HEK293T (cell line): ENCODE data around the gene ANK3.
A peak's percentile ranks its signal among the peaks of the same experiment; 100 is the strongest.

ENCODE experiments used
- CTCF ChIA-PET: fragments of 350-600 bp; formaldehyde crosslinking; extraction: SDS; loops from one replicate; lab custom pipeline; 2021; ENCODE audit warnings: antibody characterized with exemption, inconsistent platforms; lab: Yijun Ruan, JAX
- POLR2A ChIA-PET: fragments of 350-600 bp; formaldehyde crosslinking; extraction: SDS; loops from one replicate; lab custom pipeline; 2020; ENCODE audit warnings: antibody characterized with exemption, inconsistent platforms; lab: Yijun Ruan, JAX
- DNase-seq: peaks from one replicate; pipeline ENCODE4 v3.0.0; 2012; ENCODE audit warnings: mixed read lengths; ENCODE audit errors: extremely low spot score
- ARNT ChIP-seq: fragments of 450-650 bp; IDR thresholded peaks from 2 replicates; pipeline ENCODE4 v1.6.1; 2017; ENCODE audit warnings: mild to moderate bottlenecking
- BHLHE40 ChIP-seq: fragments of 450-650 bp; IDR thresholded peaks from 2 replicates; pipeline ENCODE4 v1.6.1; 2016; ENCODE audit warnings: mild to moderate bottlenecking, moderate library complexity, borderline replicate concordance
- CTBP1 ChIP-seq: fragments of 450-650 bp; IDR thresholded peaks from 2 replicates; pipeline ENCODE4 v1.6.1; 2016; ENCODE audit warnings: borderline replicate concordance
- ELF4 ChIP-seq: fragments of 450-650 bp; IDR thresholded peaks from 2 replicates; pipeline ENCODE4 v1.6.1; 2017; ENCODE audit warnings: antibody characterized with exemption
- FOXA1 ChIP-seq: fragments of 450-650 bp; IDR thresholded peaks from 2 replicates; pipeline ENCODE4 v1.6.1; 2016; ENCODE audit warnings: mild to moderate bottlenecking
- FOXK2 ChIP-seq: fragments of 450-650 bp; IDR thresholded peaks from 2 replicates; pipeline ENCODE4 v1.6.1; 2016; ENCODE audit warnings: mild to moderate bottlenecking
- FOXM1 ChIP-seq: fragments of 450-650 bp; IDR thresholded peaks from 2 replicates; pipeline ENCODE4 v1.6.1; 2017; ENCODE audit warnings: mild to moderate bottlenecking, borderline replicate concordance
- HDGF ChIP-seq: fragments of 450-650 bp; IDR thresholded peaks from 2 replicates; pipeline ENCODE4 v1.6.1; 2017; ENCODE audit warnings: antibody characterized with exemption, borderline replicate concordance
- L3MBTL2 ChIP-seq: fragments of 450-650 bp; conservative IDR thresholded peaks from 2 replicates; pipeline ENCODE4 v1.6.1; 2016; ENCODE audit warnings: mild to moderate bottlenecking
- LEF1 ChIP-seq: fragments of 450-650 bp; IDR thresholded peaks from 2 replicates; pipeline ENCODE4 v1.6.1; 2017; ENCODE audit warnings: mild to moderate bottlenecking, borderline replicate concordance
- NFRKB ChIP-seq: fragments of 450-650 bp; IDR thresholded peaks from 2 replicates; pipeline ENCODE4 v1.6.1; 2016; ENCODE audit warnings: mild to moderate bottlenecking, moderate library complexity
- PKNOX1 ChIP-seq: fragments of 450-650 bp; IDR thresholded peaks from 2 replicates; pipeline ENCODE4 v1.6.1; 2016
- SP1 ChIP-seq: fragments of 450-650 bp; IDR thresholded peaks from 2 replicates; pipeline ENCODE4 v1.6.1; 2017
- SUZ12 ChIP-seq: fragments of 450-650 bp; IDR thresholded peaks from 2 replicates; pipeline ENCODE4 v1.6.1; 2016; ENCODE audit warnings: mild to moderate bottlenecking
- TARDBP ChIP-seq: fragments of 450-650 bp; IDR thresholded peaks from 2 replicates; pipeline ENCODE4 v1.6.1; 2016
- ZNF384 ChIP-seq: fragments of 450-650 bp; IDR thresholded peaks from 2 replicates; pipeline ENCODE4 v1.6.1; 2016

Gene ANK3

GRCh38 chr10:60403168-60403873, 13.6 kb upstream of the ANK3 start:
- DNase-seq = no peak
- POLR2A ChIA-PET = no interaction called here
- no peak for TF ChIP-seq ZNF384
- TF ChIP-seq LEF1 = no peak
- no peak for TF ChIP-seq FOXM1
- TF ChIP-seq PKNOX1 = no peak
- TF ChIP-seq SUZ12 = no peak
- TF ChIP-seq ELF4 = no peak
- CTCF ChIA-PET = no interaction called here

DNA sequence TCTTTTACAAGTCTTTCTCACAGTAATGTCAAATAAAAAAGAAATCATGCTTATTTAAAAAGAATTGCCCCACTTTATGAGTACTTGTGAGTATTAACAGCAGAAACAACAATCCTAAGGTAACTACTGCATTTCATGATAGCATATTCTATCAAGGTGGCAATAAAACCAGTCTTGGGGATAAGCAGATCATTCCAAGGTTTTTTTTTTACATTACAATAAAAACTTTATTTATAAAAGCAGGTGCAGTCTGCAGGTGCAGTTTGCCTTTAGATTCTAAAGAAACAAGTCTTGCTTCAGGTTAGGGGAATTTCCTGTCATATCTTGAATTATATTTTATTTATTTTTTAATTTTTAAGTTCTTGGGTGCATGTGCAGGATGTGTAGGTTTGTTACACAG, 10.7 kb upstream of the ANK3 start:
- ChIA-PET POLR2A (no interaction called here), CTCF (interaction anchor here (0.7 kb wide), 1 partner anchor 569 kb away, joined by 3 read pairs; no protein-coding TSS in a partner anchor)
- TF ChIP-seq HDGF = no peak
- peak; percentile 63 for TF ChIP-seq ZNF384
- no peak for DNase-seq

GRCh38 chr10:60399328-60399727, 9.7 kb upstream of the ANK3 start:
- TF ChIP-seq ZNF384 = no peak
- no peak for TF ChIP-seq LEF1
- TF ChIP-seq TARDBP = no peak
- no peak for TF ChIP-seq SUZ12
- TF ChIP-seq HDGF = no peak
- no peak for TF ChIP-seq FOXA1
- no peak for TF ChIP-seq L3MBTL2
- TF ChIP-seq ARNT = no peak
- no peak for TF ChIP-seq BHLHE40
- TF ChIP-seq ELF4 = no peak
- no peak for TF ChIP-seq FOXK2
- no peak for TF ChIP-seq FOXM1
- TF ChIP-seq CTBP1 = no peak
- TF ChIP-seq NFRKB = no peak
- TF ChIP-seq PKNOX1 = no peak
- TF ChIP-seq SP1 = no peak
- ChIA-PET POLR2A (no interaction called here), CTCF (interaction anchor here (1.2 kb wide), 1 partner anchor 10 kb away, joined by 4 read pairs; no protein-coding TSS in a partner anchor)
- DNase-seq = no peak

DNA sequence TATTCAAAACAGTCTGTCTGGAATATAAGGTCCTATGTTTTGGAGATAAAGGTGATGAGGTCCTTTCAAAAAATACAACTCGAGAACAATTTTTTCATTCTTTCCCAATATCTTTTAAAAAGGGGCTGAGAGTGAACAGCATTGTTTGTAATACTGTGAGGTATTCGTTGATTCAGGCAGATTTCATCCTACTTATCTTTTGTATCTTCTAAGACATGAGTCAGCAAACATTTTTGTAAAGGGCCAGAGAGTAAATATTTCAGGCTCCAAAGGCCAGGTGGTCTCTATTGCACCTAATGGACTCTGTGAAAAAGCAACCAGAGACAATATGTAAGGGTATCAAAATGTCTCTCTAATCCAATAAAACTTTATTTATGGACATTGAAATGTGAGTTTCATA, 8.1 kb upstream of the ANK3 start:
- POLR2A ChIA-PET = no interaction called here
- TF ChIP-seq L3MBTL2 (no peak), ELF4 (no peak), SUZ12 (no peak), TARDBP (no peak), CTBP1 (no peak), HDGF (no peak), ZNF384 (no peak), ARNT (no peak), FOXK2 (no peak), BHLHE40 (no peak), FOXA1 (no peak), LEF1 (no peak), PKNOX1 (no peak)
- no peak for DNase-seq
- CTCF ChIA-PET = no interaction called here

GRCh38 chr10:60396766-60397165, 7.1 kb upstream of the ANK3 start:
- CTCF ChIA-PET = no interaction called here
- POLR2A ChIA-PET = no interaction called here
- no peak for DNase-seq
- TF ChIP-seq FOXA1 (no peak), PKNOX1 (no peak), FOXM1 (no peak), HDGF (no peak), ARNT (no peak), BHLHE40 (no peak), L3MBTL2 (no peak), ZNF384 (no peak), FOXK2 (no peak), SP1 (no peak), NFRKB (no peak), LEF1 (no peak)

GRCh38 chr10:60395711-60396110, 6.0 kb upstream of the ANK3 start:
- ChIA-PET CTCF (no interaction called here), POLR2A (no interaction called here)
- no peak for TF ChIP-seq BHLHE40
- TF ChIP-seq PKNOX1 = no peak
- TF ChIP-seq L3MBTL2 = no peak
- TF ChIP-seq ARNT = no peak
- TF ChIP-seq ZNF384 = no peak
- no peak for TF ChIP-seq FOXK2
- no peak for TF ChIP-seq CTBP1
- no peak for TF ChIP-seq FOXM1
- TF ChIP-seq LEF1 = no peak
- TF ChIP-seq SP1 = no peak
- no peak for TF ChIP-seq SUZ12
- no peak for TF ChIP-seq ELF4
- TF ChIP-seq HDGF = no peak
- no peak for TF ChIP-seq FOXA1
- DNase-seq = no peak
